ENCODE results near the gene OSGIN1.

Gene OSGIN1

GRCh38 chr16:83960521-83961249 is 7.6 kb downstream of the OSGIN1 start:
- ChIA-PET CTCF (interaction anchor here (1.0 to 7.7 kb wide), 3 partner anchors 9 to 105 kb away, joined by 3 to 74 read pairs (median 3); no protein-coding TSS in a partner anchor), POLR2A (no interaction called here)
- TF ChIP-seq CTCF (IDR thresholded peaks at IDR 0.05; ENCODE audit: control extremely low read depth, extremely low read depth, low read depth, missing control alignments): no peak
- no peak for DNase-seq (ENCODE audit: extremely low spot score)

- CTCF ChIA-PET: interaction anchor here (1.0 to 7.7 kb wide), 3 partner anchors 8 to 104 kb away, joined by 3 to 74 read pairs (median 3); no protein-coding TSS in a partner anchor
- DNase-seq (ENCODE audit: extremely low spot score): no peak
These were observed 8.6 kb downstream of the OSGIN1 start for GRCh38 chr16:83961591-83961990.

GRCh38 chr16:83963277-83964119 is 10.5 kb downstream of the OSGIN1 start:
- POLR2A ChIA-PET: no interaction called here
- DNase-seq (ENCODE audit: extremely low spot score): no peak
- TF ChIP-seq CTCF (IDR thresholded peaks at IDR 0.05; ENCODE audit: control extremely low read depth, extremely low read depth, low read depth, missing control alignments): no peak
- CTCF ChIA-PET: interaction anchor here (1.4 to 3.4 kb wide), 2 partner anchors 7 to 224 kb away, joined by 7 to 11 read pairs; partner anchors contain the start of gene TAF1C

More at GRCh38 chr16:83961591-83961990, 8.6 kb downstream of the OSGIN1 start:
- no peak for TF ChIP-seq CTCF (IDR thresholded peaks at IDR 0.05; ENCODE audit: control extremely low read depth, extremely low read depth, low read depth, missing control alignments)
- POLR2A ChIA-PET: no interaction called here

GRCh38 chr16:83964684-83965443 is 11.8 kb downstream of the OSGIN1 start:
- DNase-seq (ENCODE audit: extremely low spot score): no peak
- no peak for TF ChIP-seq CTCF (IDR thresholded peaks at IDR 0.05; ENCODE audit: control extremely low read depth, extremely low read depth, low read depth, missing control alignments)
- ChIA-PET POLR2A (interaction anchor here (0.6 kb wide), 1 partner anchor 965 kb away, joined by 6 read pairs; no protein-coding TSS in a partner anchor), CTCF (interaction anchor here (1.2 to 3.4 kb wide), 3 partner anchors 9 to 222 kb away, joined by 4 to 11 read pairs (median 7); partner anchors contain the start of gene TAF1C)

- no peak for DNase-seq (ENCODE audit: extremely low spot score)
- TF ChIP-seq CTCF (IDR thresholded peaks at IDR 0.05; ENCODE audit: control extremely low read depth, extremely low read depth, low read depth, missing control alignments): no peak
- POLR2A ChIA-PET: interaction anchor here (0.6 kb wide), 1 partner anchor 966 kb away, joined by 6 read pairs; no protein-coding TSS in a partner anchor
- CTCF ChIA-PET: interaction anchor here (0.8 to 3.4 kb wide), 3 partner anchors 12 to 221 kb away, joined by 4 to 11 read pairs (median 4); partner anchors contain the start of genes OSGIN1 and TAF1C
These were observed 12.6 kb downstream of the OSGIN1 start for GRCh38 chr16:83965444-83966152.

Data from GM10248 (cell line).